ENCODE results near the gene USP49.

DNA sequence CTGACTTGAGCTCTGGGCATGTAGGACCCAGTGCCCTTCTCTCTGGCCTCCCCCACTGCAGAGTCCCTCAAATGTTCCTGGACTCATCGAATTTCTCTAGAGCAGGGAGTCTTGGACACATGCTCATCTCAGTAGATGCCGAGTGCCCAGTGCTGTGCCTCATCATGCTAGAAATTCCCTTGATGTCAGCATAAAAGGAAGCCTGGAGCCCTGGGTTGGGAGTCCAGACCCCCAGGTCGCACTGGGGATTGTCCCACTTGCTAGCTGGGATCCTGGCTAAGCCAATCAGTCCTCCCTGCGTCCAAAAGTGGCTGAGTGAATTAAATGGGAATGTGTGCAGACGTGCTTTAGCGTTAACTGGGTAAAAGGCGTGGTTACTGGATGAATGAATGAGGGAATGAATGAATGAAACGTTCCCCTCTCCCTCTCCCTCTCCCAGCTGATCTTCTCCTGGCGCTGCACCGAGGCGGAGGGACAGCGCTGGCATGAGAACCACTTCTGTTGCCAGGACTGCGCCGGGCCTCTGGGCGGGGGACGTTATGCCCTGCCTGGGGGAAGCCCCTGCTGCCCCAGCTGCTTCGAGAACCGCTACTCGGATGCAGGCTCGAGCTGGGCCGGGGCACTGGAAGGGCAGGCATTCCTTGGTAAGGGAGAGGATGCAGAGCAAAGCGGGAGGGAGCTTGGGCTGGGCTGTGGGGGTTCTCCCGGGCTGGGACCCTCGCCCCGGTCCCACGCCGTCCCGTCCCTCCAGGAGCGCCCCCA, 109.3 kb downstream of the USP49 start:
- no peak for TF ChIP-seq EZH2phosphoT487 (IDR thresholded peaks at IDR 0.05; ENCODE audit: low read depth)
- TF ChIP-seq, protein P1, sequence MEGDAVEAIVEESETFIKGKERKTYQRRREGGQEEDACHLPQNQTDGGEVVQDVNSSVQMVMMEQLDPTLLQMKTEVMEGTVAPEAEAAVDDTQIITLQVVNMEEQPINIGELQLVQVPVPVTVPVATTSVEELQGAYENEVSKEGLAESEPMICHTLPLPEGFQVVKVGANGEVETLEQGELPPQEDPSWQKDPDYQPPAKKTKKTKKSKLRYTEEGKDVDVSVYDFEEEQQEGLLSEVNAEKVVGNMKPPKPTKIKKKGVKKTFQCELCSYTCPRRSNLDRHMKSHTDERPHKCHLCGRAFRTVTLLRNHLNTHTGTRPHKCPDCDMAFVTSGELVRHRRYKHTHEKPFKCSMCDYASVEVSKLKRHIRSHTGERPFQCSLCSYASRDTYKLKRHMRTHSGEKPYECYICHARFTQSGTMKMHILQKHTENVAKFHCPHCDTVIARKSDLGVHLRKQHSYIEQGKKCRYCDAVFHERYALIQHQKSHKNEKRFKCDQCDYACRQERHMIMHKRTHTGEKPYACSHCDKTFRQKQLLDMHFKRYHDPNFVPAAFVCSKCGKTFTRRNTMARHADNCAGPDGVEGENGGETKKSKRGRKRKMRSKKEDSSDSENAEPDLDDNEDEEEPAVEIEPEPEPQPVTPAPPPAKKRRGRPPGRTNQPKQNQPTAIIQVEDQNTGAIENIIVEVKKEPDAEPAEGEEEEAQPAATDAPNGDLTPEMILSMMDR (IDR thresholded peaks at IDR 0.05; ENCODE audit: low read depth, low read length), result no peak
